OCI-LY7 (cell line): ENCODE data around the gene BPGM.

Experiments used
- CTCF ChIP-seq: fragments of 200-600 bp; sonication (generic); conservative IDR thresholded peaks from 2 replicates; pipeline ENCODE4 v1.5.1; 2014; ENCODE audit warnings: mild to moderate bottlenecking, antibody characterized with exemption, low read length, moderate library complexity, mixed read lengths
- EZH2phosphoT487 ChIP-seq: fragments of 200-600 bp; sonication (generic); IDR thresholded peaks from 2 replicates; pipeline ENCODE4 v1.6.1; 2018; ENCODE audit warnings: low read depth, borderline replicate concordance, mild to moderate bottlenecking, mixed run types, antibody characterized with exemption, low read length, moderate library complexity, mixed read lengths

- TF ChIP-seq CTCF = no peak
- TF ChIP-seq EZH2phosphoT487 = no peak
These were observed 63.8 kb downstream of the BPGM start for GRCh38 chr7:134710511-134710853.
